Thyroid gland (tissue), 4 donors: ENCODE results near the gene RIN1.

Experiments used
- CTCF ChIP-seq, 6 experiments: fragments of 200-600 bp in 3 of 6; fragments of 450-650 bp in 3 of 6; sonication (generic) in 3 of 6; IDR thresholded peaks; one replicate each; pipeline ENCODE4 v1.5.1; 2016 to 2019; ENCODE audit warnings: antibody characterized with exemption in 6 of 6, mild to moderate bottlenecking in 2 of 6, inconsistent platforms in 1 of 6, moderate library complexity in 1 of 6
- POLR2A ChIP-seq, 2 donors: fragments of 450-650 bp; IDR thresholded peaks; one replicate each; pipeline ENCODE4 v1.6.1; 2017; ENCODE audit warnings: antibody characterized with exemption in 2 of 2, mild to moderate bottlenecking in 2 of 2, moderate library complexity in 1 of 2

GRCh38 chr11:66359662-66360087 is 23.4 kb upstream of the RIN1 start:
- TF ChIP-seq CTCF (IDR thresholded peaks at IDR 0.05): no peak
- no peak for TF ChIP-seq POLR2A (IDR thresholded peaks at IDR 0.05)
